K562 (cell line): ENCODE measurements around the gene PLD3. TPM values are rescaled to one million over a fixed set of nuclear protein-coding genes. Genes with fewer than 3 reads are reported as not detected.

Experiments
- ATAC-seq: fragments of 200-7000 bp; cut with Tn5 transposase; 3 replicates; pipeline ENCODE4 v1.9.1; 2020; ENCODE audit warnings: moderate library complexity
- BruUV-seq: library from RNA; stranded (reverse); fragments of 400-500 nt; replicated peaks from 2 replicates; lab custom pipeline; 2021; lab: Mats Ljungman, UMichigan
- CTCF ChIA-PET: fragments of 300-600 bp; formaldehyde crosslinking; extraction: SDS; loops from one replicate; lab custom pipeline; 2021; ENCODE audit warnings: low intra/inter-chr PET ratio; lab: Yijun Ruan, JAX
- POLR2A ChIA-PET: fragments of 300-600, 350-650 bp; sonication (Branson Sonifier 250); formaldehyde crosslinking; extraction: SDS; loops from one replicate; lab custom pipeline; 2021; ENCODE audit warnings: antibody characterized with exemption, inconsistent platforms; lab: Yijun Ruan, JAX
- DNase-seq, 4 experiments: peaks; one replicate each; pipeline versions ENCODE4 v3.0.0 to v3.0.0-alpha.2; 2011 to 2018; ENCODE audit warnings: low spot score in 3 of 4, mixed read lengths in 3 of 4; ENCODE audit errors: extremely low read depth in 1 of 4
- FAIRE-seq: peaks from 2 replicates; lab custom pipeline; 2011; peaks lifted over from hg19 to GRCh38; lab: Jason Lieb, UNC
- H2AFZ ChIP-seq: 2 replicates; pipeline ENCODE4 v1.6.0; 2011; ENCODE audit warnings: low read depth, low read length, control low read depth, inconsistent platforms
- H3K27ac ChIP-seq: fragments of 200-600 bp; 3 replicates; pipeline ENCODE4 v1.8.0; 2011; ENCODE audit warnings: low read depth, mild to moderate bottlenecking, control low read depth, inconsistent platforms, low read length, moderate library complexity, mixed read lengths; ENCODE audit errors: extremely low read depth
- H3K27me3 ChIP-seq, 2 experiments: fragments of 300-600 bp in 1 of 2; 2 replicates in 1 of 2; 3 replicates in 1 of 2; pipeline versions ENCODE4 v1.6.0 to v1.8.0; 2011; ENCODE audit warnings: inconsistent platforms in 2 of 2, low read length in 2 of 2, mild to moderate bottlenecking in 1 of 2, mixed read lengths in 1 of 2, moderate library complexity in 1 of 2; ENCODE audit not compliant: control insufficient read depth in 2 of 2, insufficient read depth in 2 of 2
- H3K36me3 ChIP-seq: fragments of 300-600 bp; 3 replicates; pipeline ENCODE4 v1.8.0; 2011; ENCODE audit warnings: mild to moderate bottlenecking, low read length, inconsistent platforms; ENCODE audit not compliant: control insufficient read depth, insufficient read depth
- H3K4me1 ChIP-seq, 2 experiments: fragments of 200-600 bp in 1 of 2; replicated peaks in 1 of 2; 2 replicates in 1 of 2; 3 replicates in 1 of 2; pipeline versions ENCODE4 v1.5.1 to v1.8.0; 2011; ENCODE audit warnings: inconsistent platforms in 2 of 2, low read length in 2 of 2, mild to moderate bottlenecking in 1 of 2, mixed read lengths in 1 of 2, moderate library complexity in 1 of 2; ENCODE audit not compliant: control insufficient read depth in 2 of 2, insufficient read depth in 2 of 2
- H3K4me2 ChIP-seq: 2 replicates; pipeline ENCODE4 v1.6.1; 2011; ENCODE audit warnings: low read length, control low read depth, inconsistent platforms, mixed read lengths; ENCODE audit not compliant: insufficient read depth
- H3K4me3 ChIP-seq: fragments of 200-600 bp; sonication (generic), shearing (Covaris generic); 2 replicates; pipeline ENCODE4 v1.5.1; 2016; ENCODE audit warnings: control low read depth, inconsistent platforms
- H3K79me2 ChIP-seq: fragments of 200-600 bp; 3 replicates; pipeline ENCODE4 v1.8.0; 2011; ENCODE audit warnings: low read length, inconsistent platforms; ENCODE audit not compliant: control insufficient read depth, insufficient read depth
- H3K9ac ChIP-seq, 2 experiments: 2 replicates each; pipeline versions ENCODE4 v1.6.0 to v1.6.1; 2011; ENCODE audit warnings: low read depth in 2 of 2, low read length in 2 of 2, control low read depth in 1 of 2, inconsistent platforms in 1 of 2, mild to moderate bottlenecking in 1 of 2, mixed read lengths in 1 of 2; ENCODE audit not compliant: insufficient read depth in 1 of 2
- H3K9me1 ChIP-seq: one replicate; pipeline ENCODE4 v1.6.0; 2011; ENCODE audit warnings: inconsistent platforms, mild to moderate bottlenecking, low read length, moderate library complexity; ENCODE audit not compliant: control insufficient read depth, insufficient read depth
- H3K9me3 ChIP-seq: replicated peaks from 2 replicates; pipeline ENCODE4 v1.5.1; 2011; ENCODE audit warnings: low read depth, low read length, inconsistent platforms; ENCODE audit not compliant: control insufficient read depth, insufficient read depth
- H4K20me1 ChIP-seq: replicated peaks from 2 replicates; pipeline ENCODE4 v1.6.1; 2011; ENCODE audit warnings: low read length, inconsistent platforms, mixed read lengths; ENCODE audit not compliant: control insufficient read depth, insufficient read depth
- GTF2F1 ChIP-seq: IDR thresholded peaks from 2 replicates; pipeline ENCODE4 v1.6.1; 2011; ENCODE audit warnings: low read depth, low read length, improper control_type of control experiment
- PYGO2 ChIP-seq: fragments of 450-650 bp; IDR thresholded peaks from 2 replicates; pipeline ENCODE4 v1.6.1; 2016; ENCODE audit warnings: mild to moderate bottlenecking, missing genetic modification characterization, moderate library complexity, missing compliant biosample characterization
- SRF ChIP-seq, 2 experiments: fragments of 250-450, 450-650 bp in 1 of 2; sonication (Bioruptor Pico) in 1 of 2; sonication (generic) in 1 of 2; formaldehyde crosslinking; IDR thresholded peaks; 2 replicates each; pipeline versions ENCODE4 v1.5.0 to v1.5.1; 2020 to 2022; ENCODE audit warnings: mild to moderate bottlenecking in 1 of 2, missing genetic modification reagents in 1 of 2
- ZNF140 ChIP-seq: fragments of 250-450 bp; sonication (Bioruptor Pico); IDR thresholded peaks from 2 replicates; pipeline ENCODE4 v1.8.0; 2021; ENCODE audit warnings: moderate library complexity, mild to moderate bottlenecking, inconsistent platforms
- WGBS: fragments of 100-300 bp; shearing (Covaris generic); methylation state at CpG from one replicate; pipeline ENCODE4 v1.1.6; 2016; ENCODE audit warnings: low coverage, mixed read lengths; ENCODE audit not compliant: insufficient coverage; ENCODE audit errors: missing lambda C conversion rate; 5-methylcytosine and 5-hydroxymethylcytosine counted together
- in situ Hi-C: fragments of 300-500 bp; cut with MboI; formaldehyde crosslinking; loops from 4 replicates; pipeline ENCODE4 v1.15.0; 2018; ENCODE audit warnings: inconsistent platforms, mixed read lengths
- intact Hi-C: fragments of 100-400 bp; cut with micrococcal nuclease; formaldehyde crosslinking; loops from 2 replicates; pipeline ENCODE4 v1.14.2; 2022
- polyA plus RNA-seq, 8 experiments: library from polyadenylated mRNA; depleted of rRNA in 4 of 8; stranded (reverse) in 5 of 8; unstranded in 3 of 8; fragments of >200 nt; fragmentation: Nextera tagmentation in 2 of 8; fragmentation: Illumina TruSeq in 1 of 8; extraction: Ambion mirVana in 2 of 8; extraction: Trizol in 1 of 8; gene quantifications; 2 replicates each; pipeline versions ENCODE4 v1.2.1 to v1.2.3, GENCODE V29; 2011 to 2014; ENCODE audit warnings: inconsistent platforms in 1 of 8, missing spikeins in 1 of 8
- total RNA-seq, 7 experiments: library from RNA; depleted of rRNA in 6 of 7; stranded (reverse); fragments of >200 nt in 6 of 7; fragmentation: Illumina TruSeq in 2 of 7; extraction: Trizol in 2 of 7; gene quantifications; 2 replicates each; pipeline versions ENCODE4 v1.2.1 to v1.2.3, GENCODE V29; 2011 to 2021; ENCODE audit warnings: low replicate concordance in 1 of 7
- TF ChIP-seq, protein P1 (sequence below): sonication (generic); formaldehyde crosslinking; IDR thresholded peaks from 2 replicates; pipeline ENCODE4 v1.8.0; 2022; ENCODE audit warnings: mild to moderate bottlenecking, missing genetic modification reagents
- TF ChIP-seq, protein P2 (sequence below): fragments of 250-450 bp; sonication (Bioruptor Pico); IDR thresholded peaks from 2 replicates; pipeline ENCODE4 v1.4.0; 2020; ENCODE audit warnings: mild to moderate bottlenecking

PLD3 gene
- total and polyA plus RNA-seq, 9 of the 15 experiments (the other 6 are each of a cell fraction or from before 2014, with no cell fraction given), result 2.3 to 128 (median 72.7) TPM

DNA sequence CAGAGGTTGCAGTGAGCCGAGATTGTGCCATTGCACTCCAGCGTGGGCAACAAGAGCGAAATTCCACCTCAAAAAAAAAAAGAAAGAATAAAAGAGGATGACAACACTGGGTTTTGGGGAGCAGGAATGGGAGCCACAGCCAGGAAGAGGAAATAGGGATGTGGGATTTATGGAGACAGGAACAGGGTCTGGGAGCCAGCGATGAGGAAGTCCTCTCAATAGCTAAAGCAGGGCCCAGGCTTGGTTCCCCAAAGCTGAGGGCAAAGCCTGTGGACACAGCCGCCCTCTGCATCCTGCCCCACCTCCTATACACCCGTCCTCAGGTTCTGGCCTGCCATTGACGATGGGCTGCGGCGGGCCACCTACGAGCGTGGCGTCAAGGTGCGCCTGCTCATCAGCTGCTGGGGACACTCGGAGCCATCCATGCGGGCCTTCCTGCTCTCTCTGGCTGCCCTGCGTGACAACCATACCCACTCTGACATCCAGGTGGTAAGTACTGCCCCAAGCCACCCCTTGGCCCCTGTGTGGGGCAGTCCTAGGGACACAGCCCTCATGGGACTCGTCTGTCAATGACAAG, 27.9 kb downstream of the PLD3 start (continued):
- TF ChIP-seq PYGO2 (tag) (no peak), ZNF140 (CRISPR knock-in tag) (no peak), SRF (CRISPR knock-in tag; IDR thresholded peaks at IDR 0.05) (no peak), GTF2F1 (no peak)
- TF ChIP-seq, protein P1, sequence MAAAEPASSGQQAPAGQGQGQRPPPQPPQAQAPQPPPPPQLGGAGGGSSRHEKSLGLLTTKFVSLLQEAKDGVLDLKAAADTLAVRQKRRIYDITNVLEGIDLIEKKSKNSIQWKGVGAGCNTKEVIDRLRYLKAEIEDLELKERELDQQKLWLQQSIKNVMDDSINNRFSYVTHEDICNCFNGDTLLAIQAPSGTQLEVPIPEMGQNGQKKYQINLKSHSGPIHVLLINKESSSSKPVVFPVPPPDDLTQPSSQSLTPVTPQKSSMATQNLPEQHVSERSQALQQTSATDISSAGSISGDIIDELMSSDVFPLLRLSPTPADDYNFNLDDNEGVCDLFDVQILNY (CRISPR knock-in tag), result no peak

DNA sequence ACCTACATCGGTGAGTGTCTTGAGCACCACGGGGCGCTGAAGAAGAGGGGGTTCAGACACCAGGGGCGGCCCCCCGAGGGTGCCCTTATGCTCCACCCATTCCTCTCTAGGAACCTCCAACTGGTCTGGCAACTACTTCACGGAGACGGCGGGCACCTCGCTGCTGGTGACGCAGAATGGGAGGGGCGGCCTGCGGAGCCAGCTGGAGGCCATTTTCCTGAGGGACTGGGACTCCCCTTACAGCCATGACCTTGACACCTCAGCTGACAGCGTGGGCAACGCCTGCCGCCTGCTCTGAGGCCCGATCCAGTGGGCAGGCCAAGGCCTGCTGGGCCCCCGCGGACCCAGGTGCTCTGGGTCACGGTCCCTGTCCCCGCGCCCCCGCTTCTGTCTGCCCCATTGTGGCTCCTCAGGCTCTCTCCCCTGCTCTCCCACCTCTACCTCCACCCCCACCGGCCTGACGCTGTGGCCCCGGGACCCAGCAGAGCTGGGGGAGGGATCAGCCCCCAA, 29.4 kb downstream of the PLD3 start:
- ChIA-PET CTCF (no interaction called here), POLR2A (interaction anchor here (0.6 kb wide), 1 partner anchor 169 kb away, joined by 4 read pairs; no protein-coding TSS in a partner anchor)
- H3K9me1 ChIP-seq, result no peaks in the 10 kb centered on the region
- in situ Hi-C loops, result no loop called here
- H4K20me1 ChIP-seq, result 0 out of 2 replicates have a peak, but pooled peaks cover 5% of the 10 kb centered on the region
- H3K9me3 ChIP-seq, result no peaks in the 10 kb centered on the region
- no peak overlapping the region for H3K4me3 ChIP-seq
- no peak overlapping the region for H3K27ac ChIP-seq
- ATAC-seq (no peak), FAIRE-seq (no peak), DNase-seq (no peak)
- H3K79me2 ChIP-seq, result no peaks in the 10 kb centered on the region
- BruUV-seq, result TSS peak; percentile 91
- peaks cover 27% of the 10 kb centered on the region; the same call in 2 of the 3 replicates for H3K36me3 ChIP-seq
- H3K4me2 ChIP-seq, result no peak overlapping the region
- H2AFZ ChIP-seq, result no peak overlapping the region
- no peaks in the 10 kb centered on the region for H3K27me3 ChIP-seq
- intact Hi-C loops, result no loop called here
- 89% methylated on average over 16 of the region's 25 CpGs for WGBS
- peaks cover 0 to 31% of the 10 kb centered on the region in 2 experiments; a peak in 3 of 5 replicates for H3K4me1 ChIP-seq
- H3K9ac ChIP-seq, result no peak overlapping the region
- TF ChIP-seq, protein P2, sequence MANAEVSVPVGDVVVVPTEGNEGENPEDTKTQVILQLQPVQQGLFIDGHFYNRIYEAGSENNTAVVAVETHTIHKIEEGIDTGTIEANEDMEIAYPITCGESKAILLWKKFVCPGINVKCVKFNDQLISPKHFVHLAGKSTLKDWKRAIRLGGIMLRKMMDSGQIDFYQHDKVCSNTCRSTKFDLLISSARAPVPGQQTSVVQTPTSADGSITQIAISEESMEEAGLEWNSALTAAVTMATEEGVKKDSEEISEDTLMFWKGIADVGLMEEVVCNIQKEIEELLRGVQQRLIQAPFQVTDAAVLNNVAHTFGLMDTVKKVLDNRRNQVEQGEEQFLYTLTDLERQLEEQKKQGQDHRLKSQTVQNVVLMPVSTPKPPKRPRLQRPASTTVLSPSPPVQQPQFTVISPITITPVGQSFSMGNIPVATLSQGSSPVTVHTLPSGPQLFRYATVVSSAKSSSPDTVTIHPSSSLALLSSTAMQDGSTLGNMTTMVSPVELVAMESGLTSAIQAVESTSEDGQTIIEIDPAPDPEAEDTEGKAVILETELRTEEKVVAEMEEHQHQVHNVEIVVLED (CRISPR knock-in tag), result no peak
